Iris pigment epithelial cell (primary cell): ENCODE data around the gene KDM8.
"Not testable (repeated sequence)": the region's sequence is repeated elsewhere in the genome, so short reads cannot be mapped to it uniquely, and the experiment has no call there.

Experiments used
- DNase-seq: peaks from one replicate; pipeline ENCODE4 v3.0.0-alpha.2; 2011; ENCODE audit warnings: low read depth

Gene KDM8

GRCh38 chr16:27191352-27191924 is 11.9 kb upstream of the KDM8 start:
- no peak for DNase-seq

GRCh38 chr16:27193300-27193990 is 9.9 kb upstream of the KDM8 start:
- no peak for DNase-seq

- no peak for DNase-seq
Observed at GRCh38 chr16:27195076-27195741, 8.1 kb upstream of the KDM8 start.

DNA sequence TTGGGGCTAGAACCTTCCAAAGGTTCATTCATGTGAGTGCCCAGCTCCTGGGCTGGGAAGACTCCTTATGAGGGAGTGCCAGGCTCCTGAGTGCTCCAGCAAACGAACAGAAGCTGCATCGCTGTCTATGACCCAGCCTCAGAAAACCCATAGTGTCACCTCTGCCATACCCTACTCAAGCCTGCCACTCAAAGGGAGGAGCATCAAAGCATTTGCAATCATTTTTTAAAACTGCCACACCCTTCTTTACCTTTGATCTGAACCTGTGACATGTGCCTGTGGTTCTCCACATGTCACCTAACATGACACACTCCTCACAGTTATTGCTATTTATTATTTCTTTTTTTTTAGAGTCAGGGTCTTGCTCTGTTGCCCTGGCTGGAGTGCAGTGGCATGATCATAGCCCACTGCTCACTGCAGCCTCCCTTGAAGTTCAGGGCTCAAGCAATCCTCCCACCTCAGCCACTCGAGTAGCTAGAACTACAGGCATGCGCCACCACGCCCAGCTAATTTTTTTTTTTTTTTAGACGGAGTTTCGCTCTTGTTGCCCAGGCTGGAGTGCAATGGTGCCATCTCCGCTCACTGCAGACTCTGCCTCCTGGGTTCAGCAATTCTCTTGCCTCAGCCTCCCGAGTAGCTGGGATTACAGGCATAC is 7.3 kb upstream of the KDM8 start:
- DNase-seq, result no peak

GRCh38 chr16:27197004-27197403 is 6.3 kb upstream of the KDM8 start:
- no peak for DNase-seq

GRCh38 chr16:27198451-27199234 is 4.7 kb upstream of the KDM8 start:
- DNase-seq, result no peak

DNA sequence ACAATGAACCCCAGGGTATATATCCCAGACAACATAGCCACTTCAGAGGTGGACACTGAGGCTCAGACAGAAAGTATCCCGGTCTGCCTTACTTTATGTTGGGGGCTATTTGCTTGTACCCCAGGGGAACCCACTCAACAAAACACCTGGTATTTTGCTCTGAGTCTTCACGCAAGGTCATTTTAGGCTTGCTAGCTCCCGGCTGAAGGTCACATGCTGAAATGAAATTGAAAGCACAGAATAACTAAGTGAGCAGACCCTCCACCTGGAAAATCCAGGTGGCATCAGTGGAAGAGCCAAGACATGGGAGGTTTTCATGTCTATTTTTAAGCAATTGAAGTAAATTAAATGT is 4.1 kb upstream of the KDM8 start:
- no peak for DNase-seq

- DNase-seq, result no peak
Observed at GRCh38 chr16:27199736-27200135, 3.6 kb upstream of the KDM8 start.

DNA sequence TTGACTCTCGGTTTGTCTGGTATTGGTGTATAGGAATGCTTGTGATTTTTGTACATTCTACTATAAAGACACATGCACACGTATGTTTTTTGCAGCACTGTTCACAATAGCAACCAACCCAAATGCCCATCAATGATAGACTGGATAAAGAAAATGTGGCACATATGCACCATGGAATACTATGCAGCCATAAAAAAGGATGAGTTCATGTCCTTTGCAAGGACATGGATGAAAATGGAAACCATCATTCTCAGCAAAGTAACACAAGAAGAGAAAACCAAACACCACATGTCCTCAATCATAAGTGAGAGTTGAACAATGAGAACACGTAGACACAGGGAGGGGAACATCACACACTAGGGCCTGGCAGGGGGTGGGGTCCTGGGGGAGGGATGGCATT is 2.4 kb upstream of the KDM8 start:
- DNase-seq, result not testable (repeated sequence)

GRCh38 chr16:27202923-27203506 is 311 bp upstream of the KDM8 start:
- DNase-seq, result peak; percentile 94

DNA sequence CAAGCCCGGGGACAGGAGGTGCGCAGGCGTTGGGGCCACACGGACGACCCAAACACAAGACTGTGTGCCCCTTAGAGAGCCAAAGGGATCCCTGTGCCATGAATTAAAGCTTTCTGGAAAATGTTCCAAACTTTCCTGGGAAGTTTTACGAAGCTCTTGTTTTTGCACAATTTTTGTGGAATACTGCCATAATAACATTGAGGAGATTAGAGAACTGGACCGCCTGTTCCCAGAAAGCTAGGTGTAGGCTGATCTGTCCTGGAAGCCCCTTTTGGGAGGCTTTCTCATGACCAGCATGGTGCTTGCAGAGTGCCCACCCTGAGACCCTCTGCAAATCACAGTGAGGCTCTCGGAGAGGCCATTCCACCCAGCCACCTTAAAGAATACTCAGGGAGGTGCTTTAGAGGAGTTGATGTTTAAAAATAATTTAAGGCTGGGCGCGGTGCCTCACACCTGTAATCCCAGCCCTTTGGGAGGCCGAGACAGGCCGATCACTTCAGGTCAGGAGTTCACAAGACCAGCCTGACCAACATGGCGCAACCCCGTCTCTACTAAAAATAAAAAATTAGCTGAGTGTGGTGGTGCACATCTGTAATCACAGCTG is 1.1 kb downstream of the KDM8 start:
- DNase-seq, result no peak

GRCh38 chr16:27205423-27206065 is 2.2 kb downstream of the KDM8 start:
- DNase-seq, result no peak

DNA sequence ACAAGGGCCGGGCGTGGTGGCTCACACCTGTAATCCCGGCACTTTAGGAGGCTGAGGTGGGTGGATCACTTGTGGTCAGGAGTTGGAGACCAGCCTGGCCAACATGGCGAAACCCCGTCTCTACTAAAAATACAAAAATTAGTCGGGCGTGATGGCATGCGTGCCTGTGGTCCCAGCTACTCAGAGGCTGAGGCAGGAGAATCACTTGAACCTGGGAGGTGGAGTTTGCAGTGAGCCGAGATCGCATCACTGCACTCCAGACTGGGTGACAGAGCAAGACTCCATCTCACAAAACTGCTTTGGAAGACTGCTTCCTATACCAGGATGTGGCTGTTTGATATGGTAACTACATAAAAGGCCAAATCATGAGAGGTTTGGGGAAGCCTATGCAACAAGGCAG is 3.8 kb downstream of the KDM8 start:
- DNase-seq, result not testable (repeated sequence)

DNA sequence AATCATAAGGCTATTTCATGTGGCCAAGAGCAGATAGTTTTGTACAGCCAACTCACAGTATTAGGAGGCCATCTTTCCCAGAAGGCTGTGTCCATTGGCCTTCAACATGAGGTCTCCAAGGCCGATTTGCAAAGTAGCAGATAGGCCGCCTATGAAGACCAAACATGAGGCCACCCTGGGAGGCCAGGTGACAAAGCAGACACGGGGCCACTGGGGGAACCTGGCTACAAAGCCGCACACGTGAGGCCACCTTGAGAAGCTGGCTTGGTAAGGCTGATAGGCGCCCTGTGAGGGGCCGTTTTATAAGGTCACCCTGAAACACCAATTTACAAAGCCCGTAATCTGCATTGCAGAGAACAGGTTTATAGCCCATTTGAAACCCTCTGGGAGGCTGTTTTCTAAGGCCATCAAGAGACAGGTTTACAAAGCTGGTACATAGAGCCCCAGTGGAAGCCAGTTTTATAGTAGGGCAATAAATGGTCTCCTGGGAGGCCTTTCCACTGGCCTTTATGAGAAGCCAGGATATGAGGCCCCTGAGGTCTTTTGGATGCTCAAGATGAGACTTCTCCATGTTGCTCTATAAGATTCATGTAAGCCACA is 4.9 kb downstream of the KDM8 start:
- no peak for DNase-seq

- DNase-seq, result no peak
Observed at GRCh38 chr16:27208796-27209195, 5.5 kb downstream of the KDM8 start.

GRCh38 chr16:27209591-27209990 is 6.3 kb downstream of the KDM8 start:
- no peak for DNase-seq

GRCh38 chr16:27210174-27210573 is 6.8 kb downstream of the KDM8 start:
- DNase-seq, result no peak

GRCh38 chr16:27211026-27211425 is 7.7 kb downstream of the KDM8 start:
- DNase-seq, result no peak

- DNase-seq, result no peak
Observed at GRCh38 chr16:27214084-27214961, 11.0 kb downstream of the KDM8 start.

DNA sequence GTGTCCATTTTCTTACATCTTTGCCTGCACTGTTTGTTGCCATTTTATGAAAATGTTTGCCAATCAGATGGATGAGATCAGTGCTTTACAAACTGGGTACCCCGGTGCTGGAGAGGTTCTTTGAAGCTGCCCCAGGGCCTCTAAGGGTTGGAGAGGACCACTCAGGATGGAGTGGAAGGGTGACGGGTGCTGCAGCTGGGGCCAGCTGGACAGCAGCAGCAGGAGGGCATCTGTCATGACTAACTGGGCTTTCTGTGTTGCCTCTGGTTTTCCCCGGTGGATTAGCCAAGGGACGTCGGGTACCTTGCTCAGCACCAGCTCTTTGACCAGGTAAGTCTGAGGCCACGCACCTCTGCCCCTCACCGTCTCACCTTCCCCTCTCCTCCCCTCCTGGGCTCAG is 12.3 kb downstream of the KDM8 start:
- DNase-seq, result no peak
